Trophoblast cell (in vitro differentiated cells and primary cell): ENCODE results near the gene PHYKPL.

ENCODE experiments used
- DNase-seq, 2 donors: peaks; one replicate each; pipeline ENCODE4 v3.0.0-alpha.2; 2016
- H2AFZ ChIP-seq: 2 replicates; pipeline ENCODE4 v1.6.1; 2013; ENCODE audit warnings: low read length, moderate library complexity, mild to moderate bottlenecking; ENCODE audit not compliant: insufficient read depth, poor library complexity
- H2AK5ac ChIP-seq: 2 replicates; pipeline ENCODE4 v1.6.1; 2013; ENCODE audit warnings: mild to moderate bottlenecking, low read length
- H2BK120ac ChIP-seq: 2 replicates; pipeline ENCODE4 v1.6.1; 2013; ENCODE audit warnings: low read length, mild to moderate bottlenecking, moderate library complexity; ENCODE audit not compliant: insufficient read depth, poor library complexity
- H2BK12ac ChIP-seq: 2 replicates; pipeline ENCODE4 v1.6.1; 2013; ENCODE audit warnings: mild to moderate bottlenecking, low read length, moderate library complexity
- H2BK5ac ChIP-seq: 2 replicates; pipeline ENCODE4 v1.6.1; 2013; ENCODE audit warnings: low read length, low read depth, moderate library complexity, mild to moderate bottlenecking; ENCODE audit not compliant: poor library complexity
- H3K14ac ChIP-seq: 2 replicates; pipeline ENCODE4 v1.6.1; 2013; ENCODE audit warnings: mild to moderate bottlenecking, low read length
- H3K18ac ChIP-seq: 2 replicates; pipeline ENCODE4 v1.6.1; 2013; ENCODE audit warnings: mild to moderate bottlenecking, low read length
- H3K23ac ChIP-seq: 2 replicates; pipeline ENCODE4 v1.6.1; 2013; ENCODE audit warnings: low read length
- H3K27ac ChIP-seq: 2 replicates; pipeline ENCODE4 v1.5.1; 2013; ENCODE audit warnings: low read depth, mild to moderate bottlenecking, inconsistent platforms, low read length, moderate library complexity
- H3K27me3 ChIP-seq: 2 replicates; pipeline ENCODE4 v1.6.1; 2013; ENCODE audit warnings: inconsistent platforms, mild to moderate bottlenecking, low read length, moderate library complexity; ENCODE audit not compliant: insufficient read depth
- H3K36me3 ChIP-seq, 2 experiments: 1 replicate in 1 of 2; 2 replicates in 1 of 2; pipeline ENCODE4 v1.6.1; 2013; ENCODE audit warnings: low read length in 2 of 2, mild to moderate bottlenecking in 2 of 2, moderate library complexity in 1 of 2; ENCODE audit not compliant: insufficient read depth in 2 of 2, control insufficient read depth in 1 of 2
- H3K4ac ChIP-seq: 2 replicates; pipeline ENCODE4 v1.6.1; 2013; ENCODE audit warnings: low read depth, mild to moderate bottlenecking, low read length, moderate library complexity
- H3K4me1 ChIP-seq, 2 experiments: 1 replicate in 1 of 2; 2 replicates in 1 of 2; pipeline ENCODE4 v1.6.1; 2013; ENCODE audit warnings: low read length in 2 of 2, mild to moderate bottlenecking in 2 of 2, moderate library complexity in 1 of 2; ENCODE audit not compliant: insufficient read depth in 2 of 2, control insufficient read depth in 1 of 2
- H3K4me2 ChIP-seq: 2 replicates; pipeline ENCODE4 v1.6.1; 2013; ENCODE audit warnings: inconsistent platforms, mild to moderate bottlenecking, low read length, moderate library complexity
- H3K4me3 ChIP-seq: 2 replicates; pipeline ENCODE4 v1.5.1; 2013; ENCODE audit warnings: mild to moderate bottlenecking, low read depth, low read length, inconsistent platforms
- H3K79me1 ChIP-seq: one replicate; pipeline ENCODE4 v1.6.1; 2013; ENCODE audit warnings: low read length
- H3K79me2 ChIP-seq: 2 replicates; pipeline ENCODE4 v1.6.1; 2013; ENCODE audit warnings: low read length, mild to moderate bottlenecking; ENCODE audit not compliant: control insufficient read depth, insufficient read depth, poor library complexity
- H3K9ac ChIP-seq: 2 replicates; pipeline ENCODE4 v1.6.1; 2013; ENCODE audit warnings: mild to moderate bottlenecking, low read length
- H3K9me3 ChIP-seq: 2 replicates; pipeline ENCODE4 v1.6.1; 2013; ENCODE audit warnings: low read depth, mild to moderate bottlenecking, control low read depth, inconsistent platforms, low read length; ENCODE audit not compliant: insufficient read depth
- H4K12ac ChIP-seq: 2 replicates; pipeline ENCODE4 v1.6.1; 2013; ENCODE audit warnings: low read depth, mild to moderate bottlenecking, low read length, moderate library complexity
- H4K8ac ChIP-seq: 2 replicates; pipeline ENCODE4 v1.6.1; 2013; ENCODE audit warnings: low read depth, mild to moderate bottlenecking, low read length, moderate library complexity
- H4K91ac ChIP-seq: one replicate; pipeline ENCODE4 v1.6.1; 2013; ENCODE audit warnings: low read depth, mild to moderate bottlenecking, low read length, moderate library complexity
- WGBS: extraction: QIAGEN DNeasy Blood & Tissue Kit; methylation state at CpG from one replicate; pipeline ENCODE4 v1.1.7; 2013; ENCODE audit warnings: missing lambda C conversion rate; ENCODE audit not compliant: insufficient read length, insufficient coverage; ENCODE audit errors: extremely low coverage; 5-methylcytosine and 5-hydroxymethylcytosine counted together

PHYKPL gene

DNA sequence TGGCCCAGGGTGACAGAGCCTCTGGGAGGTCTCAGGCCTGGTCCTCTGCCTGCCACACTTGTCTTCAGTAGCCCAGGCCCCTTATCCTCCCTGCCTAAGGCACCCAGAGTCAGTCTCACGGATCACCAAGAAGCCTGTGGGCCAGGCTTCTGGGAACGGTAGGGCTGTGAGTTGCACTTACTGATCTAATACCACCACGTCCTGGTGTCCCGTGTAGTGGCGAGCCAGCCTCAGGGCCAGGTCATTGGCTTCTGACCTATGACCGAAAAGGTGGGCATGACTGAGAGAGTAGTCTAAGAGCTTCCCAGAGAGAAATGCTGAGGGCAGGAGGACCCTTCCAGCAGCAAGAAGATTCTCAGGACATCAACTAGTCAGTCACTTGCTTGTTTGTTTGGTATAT lies 7.4 kb downstream of the PHYKPL start:
- DNase-seq: no peak
- no peak overlapping the region for H3K14ac ChIP-seq
- peaks cover 6 to 7% of the 10 kb centered on the region in 2 experiments for H3K4me1 ChIP-seq
- peaks cover 33 to 59% of the 10 kb centered on the region in 2 experiments for H3K36me3 ChIP-seq
- H4K8ac ChIP-seq: no peak overlapping the region
- no peak overlapping the region for H3K18ac ChIP-seq
- no peak overlapping the region for H3K9ac ChIP-seq
- no peaks in the 10 kb centered on the region for H3K27me3 ChIP-seq
- WGBS: no CpG with 5 or more reads among the region's 6 CpGs
- no peaks in the 10 kb centered on the region for H3K79me2 ChIP-seq
- H2BK5ac ChIP-seq: no peak overlapping the region
- no peak overlapping the region for H3K23ac ChIP-seq
- H2BK12ac ChIP-seq: no peak overlapping the region
- no peak overlapping the region for H3K4me3 ChIP-seq
- no peak overlapping the region for H2AFZ ChIP-seq
- no peak overlapping the region for H2AK5ac ChIP-seq
- H3K9me3 ChIP-seq: peaks cover 5% of the 10 kb centered on the region
- H2BK120ac ChIP-seq: no peak overlapping the region
- H3K4me2 ChIP-seq: no peak overlapping the region
- H3K79me1 ChIP-seq: no peaks in the 10 kb centered on the region
- no peak overlapping the region for H4K91ac ChIP-seq
- no peak overlapping the region for H4K12ac ChIP-seq
- H3K4ac ChIP-seq: no peak overlapping the region
- H3K27ac ChIP-seq: no peak overlapping the region

DNA sequence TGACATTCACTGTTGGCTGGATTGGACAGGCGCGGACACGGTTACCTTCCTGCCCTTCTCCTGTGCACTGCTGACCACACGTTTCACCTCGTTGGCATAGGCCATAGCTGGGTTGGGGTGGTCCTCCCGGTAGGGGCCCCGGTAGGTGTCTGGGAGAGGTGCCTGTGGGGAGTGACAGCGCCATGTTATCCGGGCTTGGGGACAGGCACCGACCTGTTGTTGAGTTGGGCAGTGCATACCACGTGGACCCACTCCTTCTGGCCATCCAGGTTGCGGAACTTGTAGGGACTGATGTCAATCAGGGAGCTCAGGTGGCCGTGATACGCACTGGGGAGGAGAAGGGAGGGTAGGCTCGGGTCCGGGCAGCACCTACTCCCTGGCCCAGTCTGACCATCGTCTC lies 8.2 kb downstream of the PHYKPL start:
- H3K9me3 ChIP-seq: peaks cover 5% of the 10 kb centered on the region
- H3K79me1 ChIP-seq: no peaks in the 10 kb centered on the region
- H3K27me3 ChIP-seq: no peaks in the 10 kb centered on the region
- no peak overlapping the region for H2BK120ac ChIP-seq
- H3K14ac ChIP-seq: no peak overlapping the region
- H3K4ac ChIP-seq: no peak overlapping the region
- H2BK12ac ChIP-seq: no peak overlapping the region
- no peak overlapping the region for H2AK5ac ChIP-seq
- no peak overlapping the region for H3K4me2 ChIP-seq
- H3K23ac ChIP-seq: no peak overlapping the region
- no peak overlapping the region for H3K9ac ChIP-seq
- H4K12ac ChIP-seq: no peak overlapping the region
- H3K36me3 ChIP-seq: peaks cover 27 to 55% of the 10 kb centered on the region in 2 experiments
- WGBS: no CpG with 5 or more reads among the region's 17 CpGs
- no peak overlapping the region for H2BK5ac ChIP-seq
- H3K18ac ChIP-seq: no peak overlapping the region
- no peak for DNase-seq
- no peak overlapping the region for H3K4me3 ChIP-seq
- H3K27ac ChIP-seq: no peak overlapping the region
- no peak overlapping the region for H4K91ac ChIP-seq
- peaks cover 6 to 7% of the 10 kb centered on the region in 2 experiments for H3K4me1 ChIP-seq
- no peak overlapping the region for H4K8ac ChIP-seq
- no peaks in the 10 kb centered on the region for H3K79me2 ChIP-seq
- no peak overlapping the region for H2AFZ ChIP-seq

DNA sequence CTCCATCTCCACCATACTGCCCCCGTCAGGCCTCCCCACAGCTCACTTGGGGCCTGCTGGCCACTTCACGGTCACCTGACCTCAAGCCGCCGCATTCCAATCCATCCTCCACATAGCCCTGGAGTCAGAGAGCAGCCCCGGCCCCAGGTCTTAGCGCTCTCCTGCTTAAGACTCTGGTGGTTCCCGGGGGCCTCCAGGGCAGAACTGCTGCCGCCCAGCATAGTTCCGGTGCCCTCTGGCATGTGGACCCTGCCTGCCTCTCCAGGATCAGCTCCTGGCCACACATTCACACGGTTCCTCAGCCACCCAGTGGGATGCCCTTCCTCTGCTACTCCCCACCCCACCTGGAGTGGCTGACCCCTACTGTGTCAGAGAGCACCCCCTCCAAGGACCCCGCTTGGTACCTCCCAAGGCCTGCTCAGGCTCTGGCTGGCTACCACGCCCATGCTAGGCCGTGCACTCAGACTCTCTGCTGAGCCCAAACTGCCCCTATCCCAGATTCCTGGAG lies 8.7 kb downstream of the PHYKPL start:
- no peak overlapping the region for H3K4ac ChIP-seq
- no peaks in the 10 kb centered on the region for H3K79me2 ChIP-seq
- H3K27me3 ChIP-seq: no peaks in the 10 kb centered on the region
- no peak overlapping the region for H3K27ac ChIP-seq
- no peak overlapping the region for H2BK12ac ChIP-seq
- H2AK5ac ChIP-seq: no peak overlapping the region
- no peak overlapping the region for H4K12ac ChIP-seq
- no peaks in the 10 kb centered on the region for H3K79me1 ChIP-seq
- WGBS: no CpG with 5 or more reads among the region's 13 CpGs
- H3K36me3 ChIP-seq: peaks cover 23 to 51% of the 10 kb centered on the region in 2 experiments
- H3K14ac ChIP-seq: no peak overlapping the region
- H3K9ac ChIP-seq: no peak overlapping the region
- H2BK120ac ChIP-seq: no peak overlapping the region
- H4K91ac ChIP-seq: no peak overlapping the region
- H3K4me3 ChIP-seq: no peak overlapping the region
- H3K9me3 ChIP-seq: peaks cover 5% of the 10 kb centered on the region
- H4K8ac ChIP-seq: no peak overlapping the region
- H2BK5ac ChIP-seq: no peak overlapping the region
- H3K23ac ChIP-seq: no peak overlapping the region
- DNase-seq: no peak
- peaks cover 6 to 7% of the 10 kb centered on the region in 2 experiments for H3K4me1 ChIP-seq
- H3K18ac ChIP-seq: no peak overlapping the region
- no peak overlapping the region for H3K4me2 ChIP-seq
- no peak overlapping the region for H2AFZ ChIP-seq

DNA sequence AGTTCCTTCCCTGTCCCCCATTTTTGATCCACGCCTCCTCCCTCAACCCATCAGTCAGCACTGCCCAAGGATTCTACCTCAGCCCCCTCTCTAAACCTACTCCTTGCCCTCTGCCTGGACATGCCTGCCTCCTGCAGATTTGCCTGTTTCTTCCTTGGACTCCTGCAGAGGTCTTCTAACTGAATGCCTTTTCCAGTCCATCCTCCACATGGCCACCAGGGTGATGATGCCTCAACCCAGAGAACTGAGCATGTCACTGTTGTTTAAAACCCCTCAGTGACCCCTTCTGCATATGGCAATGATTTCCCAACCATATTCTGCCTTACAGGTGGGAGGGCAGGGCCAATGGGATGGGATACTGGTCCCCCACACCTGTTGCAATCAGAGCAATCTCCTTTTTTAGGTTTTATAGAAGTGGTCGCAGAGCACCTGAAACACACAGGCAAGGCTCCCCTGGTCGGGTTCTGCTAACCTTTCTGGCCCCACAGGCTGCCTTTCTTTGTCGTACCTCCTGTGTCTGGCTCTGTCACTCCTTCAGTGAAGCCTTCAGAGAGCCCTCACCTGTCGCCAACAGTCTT lies 9.3 kb downstream of the PHYKPL start:
- Histone ChIP-seq H2BK120ac (no peak overlapping the region), H3K27me3 (no peaks in the 10 kb centered on the region), H3K9me3 (peaks cover 5% of the 10 kb centered on the region), H2BK5ac (no peak overlapping the region), H3K79me2 (no peaks in the 10 kb centered on the region), H3K36me3 (peaks cover 19 to 45% of the 10 kb centered on the region in 2 experiments), H2BK12ac (no peak overlapping the region), H3K27ac (no peak overlapping the region), H2AK5ac (no peak overlapping the region), H3K4me2 (no peak overlapping the region), H3K18ac (no peak overlapping the region), H3K4me1 (peaks cover 6 to 7% of the 10 kb centered on the region in 2 experiments), H3K23ac (no peak overlapping the region), H3K9ac (no peak overlapping the region), H3K79me1 (no peaks in the 10 kb centered on the region), H4K91ac (no peak overlapping the region), H4K12ac (no peak overlapping the region), H4K8ac (no peak overlapping the region), H3K4ac (no peak overlapping the region), H2AFZ (no peak overlapping the region), H3K4me3 (no peak overlapping the region), H3K14ac (no peak overlapping the region)
- no peak for DNase-seq
- no CpG with 5 or more reads among the region's 5 CpGs for WGBS
